SU-DHL-6 (cell line): ENCODE measurements around the gene TACO1.

ENCODE experiments used
- H2AFZ ChIP-seq: fragments of 200-600 bp; sonication (generic); 2 replicates; pipeline ENCODE4 v1.6.1; 2014; ENCODE audit warnings: low read depth, mild to moderate bottlenecking, moderate library complexity, mixed read lengths, antibody characterized with exemption, low read length; ENCODE audit not compliant: severe bottlenecking
- H3F3A ChIP-seq: fragments of 200-600 bp; shearing (Covaris generic); 2 replicates; pipeline ENCODE4 v1.6.0; 2016; ENCODE audit warnings: antibody characterized with exemption, mild to moderate bottlenecking; ENCODE audit not compliant: insufficient read depth
- H3K27ac ChIP-seq: fragments of 200-600 bp; sonication (generic); 2 replicates; pipeline ENCODE4 v1.5.1; 2016; ENCODE audit warnings: low read depth, mild to moderate bottlenecking, low read length, moderate library complexity, mixed read lengths
- H3K27me3 ChIP-seq: fragments of 200-600 bp; sonication (generic), shearing (Covaris generic); 2 replicates; pipeline ENCODE4 v1.6.0; 2014; ENCODE audit warnings: mild to moderate bottlenecking, low read length
- H3K36me3 ChIP-seq: fragments of 200-600 bp; sonication (generic); 2 replicates; pipeline ENCODE4 v1.6.1; 2014; ENCODE audit warnings: mild to moderate bottlenecking, low read length, mixed read lengths
- H3K4me2 ChIP-seq: fragments of 300-600, 200-600 bp; shearing (Covaris generic), sonication (generic); 2 replicates; pipeline ENCODE4 v1.6.0; 2014; ENCODE audit warnings: low read length, low read depth, mild to moderate bottlenecking; ENCODE audit not compliant: poor library complexity, severe bottlenecking
- H3K4me3 ChIP-seq: fragments of 200-600 bp; sonication (generic); 2 replicates; pipeline ENCODE4 v1.5.1; 2014; ENCODE audit warnings: antibody characterized with exemption, low read length, mild to moderate bottlenecking, mixed read lengths; ENCODE audit not compliant: insufficient read depth, poor library complexity, severe bottlenecking
- H3K79me2 ChIP-seq: fragments of 200-600 bp; sonication (generic); 2 replicates; pipeline ENCODE4 v1.6.1; 2014; ENCODE audit warnings: mild to moderate bottlenecking, low read length, moderate library complexity; ENCODE audit not compliant: insufficient read depth
- H3K9ac ChIP-seq: fragments of 200-600 bp; sonication (generic); 2 replicates; pipeline ENCODE4 v1.7.0; 2014; ENCODE audit warnings: mild to moderate bottlenecking, low read length
- H3K9me2 ChIP-seq: fragments of 200-600 bp; sonication (generic); replicated peaks from 2 replicates; pipeline ENCODE4 v1.6.1; 2014; ENCODE audit warnings: low read length; ENCODE audit not compliant: insufficient read depth
- H3K9me3 ChIP-seq: fragments of 200-600 bp; sonication (generic); 2 replicates; pipeline ENCODE4 v1.6.1; 2014; ENCODE audit warnings: low read length, mixed read lengths; ENCODE audit not compliant: insufficient read depth
- H4K20me1 ChIP-seq: fragments of 200-600 bp; sonication (generic); 2 replicates; pipeline ENCODE4 v1.6.1; 2014; ENCODE audit warnings: low read depth, mild to moderate bottlenecking, antibody characterized with exemption, low read length, moderate library complexity, mixed read lengths
- CTCF ChIP-seq: fragments of 200-600 bp; sonication (generic); IDR thresholded peaks from one replicate; pipeline ENCODE4 v1.5.1; 2017; ENCODE audit warnings: antibody characterized with exemption, mild to moderate bottlenecking, low read length, moderate library complexity; ENCODE audit not compliant: insufficient read depth, poor library complexity, severe bottlenecking
- EZH2phosphoT487 ChIP-seq: fragments of 200-600 bp; sonication (generic), shearing (Covaris generic); conservative IDR thresholded peaks from 2 replicates; pipeline ENCODE4 v1.6.1; 2018; ENCODE audit warnings: mild to moderate bottlenecking, antibody characterized with exemption, low read length, moderate library complexity, mixed read lengths

The TACO1 gene

GRCh38 chr17:63640038-63640437, 39.3 kb downstream of the TACO1 start:
- H3K79me2 ChIP-seq: no peaks in the 10 kb centered on the region
- no peaks in the 10 kb centered on the region for H4K20me1 ChIP-seq
- no peaks in the 10 kb centered on the region for H3K27me3 ChIP-seq
- H3K9me2 ChIP-seq: no peaks in the 10 kb centered on the region
- no peaks in the 10 kb centered on the region for H3F3A ChIP-seq
- no peaks in the 10 kb centered on the region for H3K9me3 ChIP-seq
- TF ChIP-seq CTCF: no peak
- no peak overlapping the region for H2AFZ ChIP-seq
- no peak overlapping the region for H3K9ac ChIP-seq
- H3K27ac ChIP-seq: no peak overlapping the region
- no peak overlapping the region for H3K4me3 ChIP-seq
- H3K36me3 ChIP-seq: no peaks in the 10 kb centered on the region
- no peak overlapping the region for H3K4me2 ChIP-seq

DNA sequence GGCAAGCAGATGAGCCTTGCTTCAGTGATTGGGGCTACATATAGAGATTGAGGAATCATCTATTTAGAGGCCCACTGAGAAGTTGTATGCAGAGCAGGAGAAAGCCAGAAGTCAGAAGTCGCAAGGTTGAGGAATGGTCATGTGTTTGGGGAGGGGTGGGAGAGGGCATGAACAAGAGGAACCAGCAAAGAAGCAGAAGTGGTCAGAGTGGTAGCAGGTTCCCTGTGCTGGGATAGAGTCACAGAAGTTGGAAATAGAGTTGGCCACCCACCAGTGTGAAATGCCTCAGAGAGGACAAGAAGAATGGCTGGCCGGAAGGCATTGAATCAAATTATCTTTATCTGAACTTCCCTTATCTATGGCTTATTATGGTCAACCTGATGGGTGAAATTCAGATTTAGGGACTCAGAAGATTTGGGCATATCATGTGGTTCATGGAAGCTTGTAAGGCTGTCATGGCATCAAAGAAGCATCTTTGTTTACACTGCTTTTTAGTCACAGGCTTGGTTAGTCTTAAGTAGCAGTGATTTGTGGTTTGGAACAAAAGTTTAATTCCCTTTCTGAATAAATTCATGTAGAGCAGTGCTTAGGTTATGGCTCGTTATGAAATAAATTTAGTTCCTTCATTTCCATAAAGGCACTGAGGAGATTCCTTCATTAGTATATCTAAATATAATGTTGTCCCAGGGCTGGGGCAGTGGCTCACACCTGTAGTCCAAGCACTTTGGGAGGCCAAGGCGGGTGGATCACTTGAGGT, 41.2 kb downstream of the TACO1 start:
- TF ChIP-seq CTCF: no peak
- TF ChIP-seq EZH2phosphoT487: no peak
- H3K9ac ChIP-seq: no peak overlapping the region
- H3K4me2 ChIP-seq: no peak overlapping the region
- no peaks in the 10 kb centered on the region for H4K20me1 ChIP-seq
- H3K36me3 ChIP-seq: no peaks in the 10 kb centered on the region
- H3K79me2 ChIP-seq: no peaks in the 10 kb centered on the region
- H3K27ac ChIP-seq: no peak overlapping the region
- no peaks in the 10 kb centered on the region for H3K9me3 ChIP-seq
- no peaks in the 10 kb centered on the region for H3F3A ChIP-seq
- H3K4me3 ChIP-seq: no peak overlapping the region
- H2AFZ ChIP-seq: no peak overlapping the region
- no peaks in the 10 kb centered on the region for H3K9me2 ChIP-seq
- H3K27me3 ChIP-seq: no peaks in the 10 kb centered on the region

- TF ChIP-seq CTCF (no peak), EZH2phosphoT487 (no peak)
- Histone ChIP-seq H3K4me2 (no peak overlapping the region), H3K4me3 (no peak overlapping the region)
Observed at GRCh38 chr17:63644846-63645245, 44.2 kb downstream of the TACO1 start.

More at GRCh38 chr17:63644846-63645245, 44.2 kb downstream of the TACO1 start:
- no peak overlapping the region for H2AFZ ChIP-seq
- no peaks in the 10 kb centered on the region for H3F3A ChIP-seq
- no peaks in the 10 kb centered on the region for H4K20me1 ChIP-seq
- H3K9ac ChIP-seq: no peak overlapping the region
- no peak overlapping the region for H3K27ac ChIP-seq
- no peaks in the 10 kb centered on the region for H3K79me2 ChIP-seq
- no peaks in the 10 kb centered on the region for H3K36me3 ChIP-seq
- H3K27me3 ChIP-seq: no peaks in the 10 kb centered on the region
- no peaks in the 10 kb centered on the region for H3K9me3 ChIP-seq
- H3K9me2 ChIP-seq: no peaks in the 10 kb centered on the region
